HepG2 (cell line): ENCODE measurements around the gene UBE2O. TPM values are rescaled to one million over a fixed set of nuclear protein-coding genes. Genes with fewer than 3 reads are reported as not detected.

Experiments
- ATAD3A ChIP-seq: sonication (generic); formaldehyde crosslinking; IDR thresholded peaks from 2 replicates; pipeline ENCODE4 v1.4.0; 2020; ENCODE audit warnings: missing genetic modification reagents
- ATF7-NPFF ChIP-seq: sonication (generic); formaldehyde crosslinking; IDR thresholded peaks from 2 replicates; pipeline ENCODE4 v1.8.1; 2023; ENCODE audit warnings: mild to moderate bottlenecking, low read depth, missing genetic modification reagents, moderate library complexity
- NRL ChIP-seq: sonication (generic); formaldehyde crosslinking; IDR thresholded peaks from 2 replicates; pipeline ENCODE4 v1.5.0; 2020; ENCODE audit warnings: missing genetic modification reagents, mild to moderate bottlenecking, moderate library complexity, borderline replicate concordance
- PCBP2 ChIP-seq: fragments of 200-400 bp; formaldehyde crosslinking; optimal IDR thresholded peaks from 2 replicates; pipeline ENCODE3; 2018; ENCODE audit warnings: low read length, low read depth; ENCODE audit not compliant: poor library complexity, severe bottlenecking
- SP4 ChIP-seq: sonication (generic); formaldehyde crosslinking; IDR thresholded peaks from 2 replicates; pipeline ENCODE4 v1.8.1; 2023; ENCODE audit warnings: mild to moderate bottlenecking, missing genetic modification reagents
- ZBTB21 ChIP-seq: sonication (generic); formaldehyde crosslinking; IDR thresholded peaks from 2 replicates; pipeline ENCODE4 v1.4.0; 2020; ENCODE audit warnings: missing genetic modification reagents
- ZNF253 ChIP-seq: sonication (generic); formaldehyde crosslinking; IDR thresholded peaks from 2 replicates; pipeline ENCODE4 v1.8.0; 2022; ENCODE audit warnings: mild to moderate bottlenecking, missing genetic modification reagents, borderline replicate concordance
- ZNF496 ChIP-seq: sonication (generic); formaldehyde crosslinking; IDR thresholded peaks from 2 replicates; pipeline ENCODE4 v1.8.1; 2023; ENCODE audit warnings: mild to moderate bottlenecking, moderate library complexity, missing genetic modification reagents; ENCODE audit not compliant: insufficient replicate concordance
- polyA plus RNA-seq, 8 experiments: library from polyadenylated mRNA; depleted of rRNA in 3 of 8; stranded (reverse) in 7 of 8; unstranded in 1 of 8; fragments of >200 nt; fragmentation: Illumina TruSeq in 4 of 8; extraction: Trizol in 4 of 8; gene quantifications; 2 replicates each; pipeline versions ENCODE4 v1.2.1 to v1.2.3, GENCODE V29; 2011 to 2016; ENCODE audit warnings: low read depth in 4 of 8, missing spikeins in 1 of 8, mixed read lengths in 1 of 8; ENCODE audit not compliant: insufficient read depth in 1 of 8
- total RNA-seq, 5 experiments: library from RNA; depleted of rRNA; stranded (reverse); fragments of >200 nt; fragmentation: Illumina TruSeq; extraction: Trizol; gene quantifications; 2 replicates each; pipeline ENCODE4 v1.2.3, GENCODE V29; 2016; ENCODE audit warnings: low read depth in 1 of 5
- TF ChIP-seq, protein P1 (sequence below): sonication (generic); formaldehyde crosslinking; IDR thresholded peaks from 2 replicates; pipeline ENCODE4 v1.5.0; 2020; ENCODE audit warnings: missing genetic modification reagents, mild to moderate bottlenecking, borderline replicate concordance
- TF ChIP-seq, protein P2 (sequence below): sonication (generic); formaldehyde crosslinking; IDR thresholded peaks from 2 replicates; pipeline ENCODE4 v1.4.0; 2020; ENCODE audit warnings: mild to moderate bottlenecking, missing genetic modification reagents
- TF ChIP-seq, protein P3 (sequence below): sonication (generic); formaldehyde crosslinking; IDR thresholded peaks from 2 replicates; pipeline ENCODE4 v1.4.0; 2020; ENCODE audit warnings: missing genetic modification reagents, borderline replicate concordance
- TF ChIP-seq, protein P4 (sequence below): sonication (generic); formaldehyde crosslinking; IDR thresholded peaks from 2 replicates; pipeline ENCODE4 v1.4.0; 2020; ENCODE audit warnings: missing genetic modification reagents, borderline replicate concordance

UBE2O gene
- total and polyA plus RNA-seq, 2 of the 13 experiments (the other 11 are each of a cell fraction or from before 2014, with no cell fraction given) = 21.5 to 23.5 TPM

DNA sequence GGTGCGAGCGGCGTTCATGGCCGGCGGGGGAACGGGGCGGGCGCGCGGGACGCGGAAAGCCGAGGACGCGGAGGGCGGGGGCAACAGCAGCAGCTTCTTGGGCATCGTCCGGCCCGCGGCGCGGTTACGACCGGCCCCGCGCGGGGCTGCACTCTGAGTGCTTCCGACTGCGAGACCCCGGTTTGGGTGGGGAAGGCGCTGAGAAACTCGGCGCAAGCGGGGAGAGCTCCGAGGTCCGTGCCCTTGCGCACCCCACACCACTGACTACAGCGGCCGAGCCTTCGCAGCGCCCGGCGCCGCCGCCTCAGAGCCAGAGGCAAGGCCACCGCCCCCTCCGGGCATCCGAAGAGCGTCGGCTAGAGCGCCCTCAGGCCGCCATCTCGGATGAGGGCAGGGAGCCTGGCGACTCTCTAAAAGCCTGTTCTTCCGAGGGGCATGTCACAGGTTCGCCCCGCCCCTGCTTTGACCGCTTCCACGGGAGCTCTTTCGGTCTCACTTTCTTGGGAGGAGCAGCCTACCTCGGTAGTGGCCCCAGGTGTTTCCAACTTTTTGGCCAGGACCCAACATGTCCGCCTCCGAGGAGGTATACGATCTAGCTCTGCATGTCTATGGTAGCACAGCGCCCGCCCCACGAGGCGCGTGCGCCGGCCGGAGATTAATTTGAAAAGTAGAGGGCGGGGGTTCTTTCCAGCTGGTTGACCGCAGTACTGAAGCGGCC lies 99.2 kb downstream of the UBE2O start, which contains the start of gene PRPSAP1 (continued):
- no peak; the same call in none of the 2 replicates for TF ChIP-seq NRL (CRISPR knock-in tag)
- TF ChIP-seq PCBP2 = no peak
- TF ChIP-seq ZNF496 = no peak
- TF ChIP-seq, protein P1, sequence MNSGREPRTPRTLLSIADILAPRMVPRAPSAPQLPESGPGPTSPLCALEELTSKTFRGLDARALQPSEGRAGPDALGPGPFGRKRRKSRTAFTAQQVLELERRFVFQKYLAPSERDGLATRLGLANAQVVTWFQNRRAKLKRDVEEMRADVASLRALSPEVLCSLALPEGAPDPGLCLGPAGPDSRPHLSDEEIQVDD (CRISPR knock-in tag) = 0 out of 2 replicates have a peak, but pooled peaks have one; percentile 25
- TF ChIP-seq ZNF253 = no peak
- TF ChIP-seq, protein P2, sequence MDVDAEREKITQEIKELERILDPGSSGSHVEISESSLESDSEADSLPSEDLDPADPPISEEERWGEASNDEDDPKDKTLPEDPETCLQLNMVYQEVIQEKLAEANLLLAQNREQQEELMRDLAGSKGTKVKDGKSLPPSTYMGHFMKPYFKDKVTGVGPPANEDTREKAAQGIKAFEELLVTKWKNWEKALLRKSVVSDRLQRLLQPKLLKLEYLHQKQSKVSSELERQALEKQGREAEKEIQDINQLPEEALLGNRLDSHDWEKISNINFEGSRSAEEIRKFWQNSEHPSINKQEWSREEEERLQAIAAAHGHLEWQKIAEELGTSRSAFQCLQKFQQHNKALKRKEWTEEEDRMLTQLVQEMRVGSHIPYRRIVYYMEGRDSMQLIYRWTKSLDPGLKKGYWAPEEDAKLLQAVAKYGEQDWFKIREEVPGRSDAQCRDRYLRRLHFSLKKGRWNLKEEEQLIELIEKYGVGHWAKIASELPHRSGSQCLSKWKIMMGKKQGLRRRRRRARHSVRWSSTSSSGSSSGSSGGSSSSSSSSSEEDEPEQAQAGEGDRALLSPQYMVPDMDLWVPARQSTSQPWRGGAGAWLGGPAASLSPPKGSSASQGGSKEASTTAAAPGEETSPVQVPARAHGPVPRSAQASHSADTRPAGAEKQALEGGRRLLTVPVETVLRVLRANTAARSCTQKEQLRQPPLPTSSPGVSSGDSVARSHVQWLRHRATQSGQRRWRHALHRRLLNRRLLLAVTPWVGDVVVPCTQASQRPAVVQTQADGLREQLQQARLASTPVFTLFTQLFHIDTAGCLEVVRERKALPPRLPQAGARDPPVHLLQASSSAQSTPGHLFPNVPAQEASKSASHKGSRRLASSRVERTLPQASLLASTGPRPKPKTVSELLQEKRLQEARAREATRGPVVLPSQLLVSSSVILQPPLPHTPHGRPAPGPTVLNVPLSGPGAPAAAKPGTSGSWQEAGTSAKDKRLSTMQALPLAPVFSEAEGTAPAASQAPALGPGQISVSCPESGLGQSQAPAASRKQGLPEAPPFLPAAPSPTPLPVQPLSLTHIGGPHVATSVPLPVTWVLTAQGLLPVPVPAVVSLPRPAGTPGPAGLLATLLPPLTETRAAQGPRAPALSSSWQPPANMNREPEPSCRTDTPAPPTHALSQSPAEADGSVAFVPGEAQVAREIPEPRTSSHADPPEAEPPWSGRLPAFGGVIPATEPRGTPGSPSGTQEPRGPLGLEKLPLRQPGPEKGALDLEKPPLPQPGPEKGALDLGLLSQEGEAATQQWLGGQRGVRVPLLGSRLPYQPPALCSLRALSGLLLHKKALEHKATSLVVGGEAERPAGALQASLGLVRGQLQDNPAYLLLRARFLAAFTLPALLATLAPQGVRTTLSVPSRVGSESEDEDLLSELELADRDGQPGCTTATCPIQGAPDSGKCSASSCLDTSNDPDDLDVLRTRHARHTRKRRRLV (CRISPR knock-in tag) = peak; percentile 96
- 0 out of 2 replicates have a peak, but pooled peaks have one; percentile 34 for TF ChIP-seq ATAD3A (CRISPR knock-in tag)
- TF ChIP-seq, protein P3, sequence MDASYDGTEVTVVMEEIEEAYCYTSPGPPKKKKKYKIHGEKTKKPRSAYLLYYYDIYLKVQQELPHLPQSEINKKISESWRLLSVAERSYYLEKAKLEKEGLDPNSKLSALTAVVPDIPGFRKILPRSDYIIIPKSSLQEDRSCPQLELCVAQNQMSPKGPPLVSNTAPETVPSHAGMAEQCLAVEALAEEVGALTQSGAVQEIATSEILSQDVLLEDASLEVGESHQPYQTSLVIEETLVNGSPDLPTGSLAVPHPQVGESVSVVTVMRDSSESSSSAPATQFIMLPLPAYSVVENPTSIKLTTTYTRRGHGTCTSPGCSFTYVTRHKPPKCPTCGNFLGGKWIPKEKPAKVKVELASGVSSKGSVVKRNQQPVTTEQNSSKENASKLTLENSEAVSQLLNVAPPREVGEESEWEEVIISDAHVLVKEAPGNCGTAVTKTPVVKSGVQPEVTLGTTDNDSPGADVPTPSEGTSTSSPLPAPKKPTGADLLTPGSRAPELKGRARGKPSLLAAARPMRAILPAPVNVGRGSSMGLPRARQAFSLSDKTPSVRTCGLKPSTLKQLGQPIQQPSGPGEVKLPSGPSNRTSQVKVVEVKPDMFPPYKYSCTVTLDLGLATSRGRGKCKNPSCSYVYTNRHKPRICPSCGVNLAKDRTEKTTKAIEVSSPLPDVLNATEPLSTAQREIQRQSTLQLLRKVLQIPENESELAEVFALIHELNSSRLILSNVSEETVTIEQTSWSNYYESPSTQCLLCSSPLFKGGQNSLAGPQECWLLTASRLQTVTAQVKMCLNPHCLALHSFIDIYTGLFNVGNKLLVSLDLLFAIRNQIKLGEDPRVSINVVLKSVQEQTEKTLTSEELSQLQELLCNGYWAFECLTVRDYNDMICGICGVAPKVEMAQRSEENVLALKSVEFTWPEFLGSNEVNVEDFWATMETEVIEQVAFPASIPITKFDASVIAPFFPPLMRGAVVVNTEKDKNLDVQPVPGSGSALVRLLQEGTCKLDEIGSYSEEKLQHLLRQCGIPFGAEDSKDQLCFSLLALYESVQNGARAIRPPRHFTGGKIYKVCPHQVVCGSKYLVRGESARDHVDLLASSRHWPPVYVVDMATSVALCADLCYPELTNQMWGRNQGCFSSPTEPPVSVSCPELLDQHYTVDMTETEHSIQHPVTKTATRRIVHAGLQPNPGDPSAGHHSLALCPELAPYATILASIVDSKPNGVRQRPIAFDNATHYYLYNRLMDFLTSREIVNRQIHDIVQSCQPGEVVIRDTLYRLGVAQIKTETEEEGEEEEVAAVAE (CRISPR knock-in tag) = peak; percentile 82; the same call in 1 of the 2 replicates
- peak; percentile 49 for TF ChIP-seq ATF7-NPFF (CRISPR knock-in tag)
- peak; percentile 91 for TF ChIP-seq SP4 (CRISPR knock-in tag)
- TF ChIP-seq ZBTB21 (CRISPR knock-in tag) = peak; percentile 12
- TF ChIP-seq, protein P4, sequence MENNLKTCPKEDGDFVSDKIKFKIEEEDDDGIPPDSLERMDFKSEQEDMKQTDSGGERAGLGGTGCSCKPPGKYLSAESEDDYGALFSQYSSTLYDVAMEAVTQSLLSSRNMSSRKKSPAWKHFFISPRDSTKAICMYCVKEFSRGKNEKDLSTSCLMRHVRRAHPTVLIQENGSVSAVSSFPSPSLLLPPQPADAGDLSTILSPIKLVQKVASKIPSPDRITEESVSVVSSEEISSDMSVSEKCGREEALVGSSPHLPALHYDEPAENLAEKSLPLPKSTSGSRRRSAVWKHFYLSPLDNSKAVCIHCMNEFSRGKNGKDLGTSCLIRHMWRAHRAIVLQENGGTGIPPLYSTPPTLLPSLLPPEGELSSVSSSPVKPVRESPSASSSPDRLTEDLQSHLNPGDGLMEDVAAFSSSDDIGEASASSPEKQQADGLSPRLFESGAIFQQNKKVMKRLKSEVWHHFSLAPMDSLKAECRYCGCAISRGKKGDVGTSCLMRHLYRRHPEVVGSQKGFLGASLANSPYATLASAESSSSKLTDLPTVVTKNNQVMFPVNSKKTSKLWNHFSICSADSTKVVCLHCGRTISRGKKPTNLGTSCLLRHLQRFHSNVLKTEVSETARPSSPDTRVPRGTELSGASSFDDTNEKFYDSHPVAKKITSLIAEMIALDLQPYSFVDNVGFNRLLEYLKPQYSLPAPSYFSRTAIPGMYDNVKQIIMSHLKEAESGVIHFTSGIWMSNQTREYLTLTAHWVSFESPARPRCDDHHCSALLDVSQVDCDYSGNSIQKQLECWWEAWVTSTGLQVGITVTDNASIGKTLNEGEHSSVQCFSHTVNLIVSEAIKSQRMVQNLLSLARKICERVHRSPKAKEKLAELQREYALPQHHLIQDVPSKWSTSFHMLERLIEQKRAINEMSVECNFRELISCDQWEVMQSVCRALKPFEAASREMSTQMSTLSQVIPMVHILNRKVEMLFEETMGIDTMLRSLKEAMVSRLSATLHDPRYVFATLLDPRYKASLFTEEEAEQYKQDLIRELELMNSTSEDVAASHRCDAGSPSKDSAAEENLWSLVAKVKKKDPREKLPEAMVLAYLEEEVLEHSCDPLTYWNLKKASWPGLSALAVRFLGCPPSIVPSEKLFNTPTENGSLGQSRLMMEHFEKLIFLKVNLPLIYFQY = peak; percentile 67; the same call in 1 of the 2 replicates
